Panc1 (cell line): Measurements from ENCODE around the gene ZNF566.

ENCODE experiments used
- CTCF ChIP-seq: fragments of 450-650 bp; IDR thresholded peaks from 2 replicates; pipeline ENCODE4 v1.5.1; 2017; ENCODE audit warnings: mild to moderate bottlenecking
- TCF7L2 ChIP-seq: IDR thresholded peaks from 2 replicates; pipeline ENCODE4 v1.6.1; 2011; ENCODE audit warnings: mild to moderate bottlenecking, low read depth, low read length, inconsistent platforms

DNA sequence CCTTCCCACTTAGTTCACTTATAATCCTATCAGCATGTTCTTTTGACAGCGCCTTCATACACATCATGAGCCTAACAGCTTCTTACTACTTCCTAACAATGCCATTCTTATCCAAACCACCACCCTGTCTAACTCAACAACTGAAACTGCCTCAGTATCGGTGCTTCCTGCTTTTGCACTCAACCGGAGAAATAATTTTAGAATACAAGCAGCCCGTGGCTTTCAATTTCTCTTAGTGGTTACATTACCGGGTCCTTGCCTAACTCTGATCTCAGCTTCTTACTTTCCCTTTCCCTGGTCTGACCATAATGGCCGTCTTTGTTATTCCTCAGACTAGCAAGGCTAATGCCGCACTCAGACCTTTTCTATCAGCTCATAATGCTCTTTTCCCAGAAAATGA is 87.9 kb downstream of the ZNF566 start:
- no peak for TF ChIP-seq CTCF
- TF ChIP-seq TCF7L2 = no peak
